HepG2 (cell line): Measurements from ENCODE around the gene RAB30. TPM values are rescaled to one million over a fixed set of nuclear protein-coding genes. Genes with fewer than 3 reads are reported as not detected.

Experiments used
- ATAC-seq: fragments of 200-7000 bp; cut with Tn5 transposase; 3 replicates; pipeline ENCODE4 v1.9.1; 2020; ENCODE audit warnings: mild to moderate bottlenecking, moderate library complexity
- BruUV-seq: library from RNA; stranded (reverse); fragments of 400-500 nt; replicated peaks from 2 replicates; lab custom pipeline; 2021; lab: Mats Ljungman, UMichigan
- CTCF ChIA-PET: fragments of 300-600 bp; formaldehyde crosslinking; extraction: SDS; loops from one replicate; lab custom pipeline; 2021; ENCODE audit warnings: low total read pairs, inconsistent platforms, low intra/inter-chr PET ratio; lab: Yijun Ruan, JAX
- POLR2A ChIA-PET: fragments of 350-600 bp; sonication (Branson Sonifier 250); formaldehyde crosslinking; loops from one replicate; lab custom pipeline; 2020; ENCODE audit warnings: antibody characterized with exemption, inconsistent platforms; lab: Yijun Ruan, JAX
- DNase-seq: peaks from one replicate; pipeline ENCODE4 v3.0.0-alpha.2; 2015; ENCODE audit warnings: low spot score
- FAIRE-seq: peaks from 3 replicates; lab custom pipeline; 2011; peaks lifted over from hg19 to GRCh38; lab: Jason Lieb, UNC
- H2AFZ ChIP-seq: one replicate; pipeline ENCODE4 v1.6.1; 2011; ENCODE audit warnings: low read length, inconsistent platforms
- H3K27ac ChIP-seq: fragments of 300-600 bp; 3 replicates; pipeline ENCODE4 v1.8.0; 2011; ENCODE audit warnings: mixed run types, mild to moderate bottlenecking, mixed read lengths, low read length, inconsistent platforms; ENCODE audit not compliant: insufficient read depth; ENCODE audit errors: extremely low read length
- H3K27me3 ChIP-seq, 2 experiments: fragments of 200-600 bp in 1 of 2; 2 replicates in 1 of 2; 3 replicates in 1 of 2; pipeline versions ENCODE4 v1.6.0 to v1.8.0; 2011; ENCODE audit warnings: low read length in 2 of 2, mild to moderate bottlenecking in 2 of 2, moderate library complexity in 2 of 2, inconsistent platforms in 1 of 2; ENCODE audit not compliant: insufficient read depth in 2 of 2, control insufficient read depth in 1 of 2
- H3K36me3 ChIP-seq, 2 experiments: fragments of 200-600 bp in 1 of 2; replicated peaks in 1 of 2; 2 replicates in 1 of 2; 3 replicates in 1 of 2; pipeline versions ENCODE4 v1.5.1 to v1.8.0; 2011; ENCODE audit warnings: low read length in 2 of 2, inconsistent platforms in 1 of 2; ENCODE audit not compliant: insufficient read depth in 2 of 2, control insufficient read depth in 1 of 2
- H3K4me1 ChIP-seq: 2 replicates; pipeline ENCODE4 v1.5.1; 2012; ENCODE audit warnings: low read length, inconsistent platforms; ENCODE audit not compliant: insufficient read depth
- H3K4me2 ChIP-seq: 2 replicates; pipeline ENCODE4 v1.6.0; 2011; ENCODE audit warnings: low read depth, low read length, inconsistent platforms
- H3K4me3 ChIP-seq, 3 experiments: fragments of 200-600 bp in 1 of 3; sonication (generic), shearing (Covaris generic) in 1 of 3; replicated peaks in 1 of 3; 2 replicates each; pipeline ENCODE4 v1.5.1; 2011 to 2016; ENCODE audit warnings: low read length in 3 of 3, inconsistent platforms in 2 of 3, low read depth in 2 of 3, mild to moderate bottlenecking in 2 of 3, control low read depth in 1 of 3, mixed read lengths in 1 of 3; ENCODE audit not compliant: insufficient read depth in 1 of 3
- H3K79me2 ChIP-seq: one replicate; pipeline ENCODE4 v1.6.1; 2011; ENCODE audit warnings: low read length, inconsistent platforms; ENCODE audit not compliant: insufficient read depth
- H3K9ac ChIP-seq: 2 replicates; pipeline ENCODE4 v1.6.0; 2011; ENCODE audit warnings: mild to moderate bottlenecking, low read depth, low read length, inconsistent platforms; ENCODE audit not compliant: insufficient read depth
- H3K9me3 ChIP-seq: 2 replicates; pipeline ENCODE4 v1.5.1; 2012; ENCODE audit warnings: mild to moderate bottlenecking, low read length
- H4K20me1 ChIP-seq: 2 replicates; pipeline ENCODE4 v1.6.0; 2011; ENCODE audit warnings: inconsistent platforms, mild to moderate bottlenecking, low read length, moderate library complexity; ENCODE audit not compliant: insufficient read depth
- KLF15 ChIP-seq: sonication (generic); formaldehyde crosslinking; IDR thresholded peaks from 2 replicates; pipeline ENCODE4 v1.8.1; 2023; ENCODE audit warnings: borderline replicate concordance, mild to moderate bottlenecking, inconsistent platforms, missing genetic modification reagents, mixed read lengths
- WGBS: methylation state at CpG from one replicate; pipeline ENCODE4 v1.1.6; 2017; ENCODE audit warnings: low lambda C conversion rate; 5-methylcytosine and 5-hydroxymethylcytosine counted together
- in situ Hi-C: cut with HindIII; loops from 2 replicates; pipeline ENCODE4 v1.10.0; 2017; ENCODE audit warnings: low pct_unique_long_range_greater_than_20kb; ENCODE audit not compliant: extremely low pct_ligation_motif_present
- intact Hi-C: fragments of 100-400 bp; cut with micrococcal nuclease; formaldehyde crosslinking; loops from one replicate; pipeline ENCODE4 v1.10.0; 2022; ENCODE audit not compliant: unreplicated experiment
- polyA plus RNA-seq, 8 experiments: library from polyadenylated mRNA; depleted of rRNA in 3 of 8; stranded (reverse) in 7 of 8; unstranded in 1 of 8; fragments of >200 nt; fragmentation: Illumina TruSeq in 4 of 8; extraction: Trizol in 4 of 8; gene quantifications; 2 replicates each; pipeline versions ENCODE4 v1.2.1 to v1.2.3, GENCODE V29; 2011 to 2016; ENCODE audit warnings: low read depth in 4 of 8, missing spikeins in 1 of 8, mixed read lengths in 1 of 8; ENCODE audit not compliant: insufficient read depth in 1 of 8
- total RNA-seq, 5 experiments: library from RNA; depleted of rRNA; stranded (reverse); fragments of >200 nt; fragmentation: Illumina TruSeq; extraction: Trizol; gene quantifications; 2 replicates each; pipeline ENCODE4 v1.2.3, GENCODE V29; 2016; ENCODE audit warnings: low read depth in 1 of 5
- TF ChIP-seq, protein P1 (sequence below): sonication (generic); formaldehyde crosslinking; IDR thresholded peaks from 2 replicates; pipeline ENCODE4 v1.5.0; 2020; ENCODE audit warnings: mild to moderate bottlenecking, missing genetic modification reagents, borderline replicate concordance

The RAB30 gene
- total and polyA plus RNA-seq, 2 of the 13 experiments (the other 11 are each of a cell fraction or from before 2014, with no cell fraction given) = 3.7 to 5.0 TPM

DNA sequence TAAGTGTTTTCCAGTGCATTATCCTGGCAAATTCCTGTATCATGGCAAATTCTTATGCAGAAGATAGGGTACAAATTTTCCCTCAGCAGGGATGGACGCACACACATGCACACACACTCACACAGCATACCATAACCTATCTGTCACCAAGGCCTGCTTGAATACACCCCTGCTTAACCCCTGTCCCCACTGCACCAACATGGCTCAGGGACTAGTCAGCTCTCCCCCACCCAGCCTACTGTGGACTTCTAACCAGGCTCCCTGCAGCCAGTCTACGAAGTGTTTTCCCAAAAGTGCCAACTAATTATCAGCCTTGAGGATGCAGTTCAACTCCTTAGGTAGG lies 63.1 kb downstream of the RAB30 start:
- no peaks in the 10 kb centered on the region for H4K20me1 ChIP-seq
- ChIA-PET CTCF (interaction anchor here (0.9 kb wide), 1 partner anchor 81 kb away, joined by 3 read pairs; no protein-coding TSS in a partner anchor), POLR2A (interaction anchor here (0.7 to 5.3 kb wide), 16 partner anchors 9 to 148 kb away, joined by 3 to 41 read pairs (median 10); partner anchors contain the start of genes DDIAS, PCF11 and RAB30)
- H3K36me3 ChIP-seq = no peaks in the 10 kb centered on the region
- TF ChIP-seq, protein P1, sequence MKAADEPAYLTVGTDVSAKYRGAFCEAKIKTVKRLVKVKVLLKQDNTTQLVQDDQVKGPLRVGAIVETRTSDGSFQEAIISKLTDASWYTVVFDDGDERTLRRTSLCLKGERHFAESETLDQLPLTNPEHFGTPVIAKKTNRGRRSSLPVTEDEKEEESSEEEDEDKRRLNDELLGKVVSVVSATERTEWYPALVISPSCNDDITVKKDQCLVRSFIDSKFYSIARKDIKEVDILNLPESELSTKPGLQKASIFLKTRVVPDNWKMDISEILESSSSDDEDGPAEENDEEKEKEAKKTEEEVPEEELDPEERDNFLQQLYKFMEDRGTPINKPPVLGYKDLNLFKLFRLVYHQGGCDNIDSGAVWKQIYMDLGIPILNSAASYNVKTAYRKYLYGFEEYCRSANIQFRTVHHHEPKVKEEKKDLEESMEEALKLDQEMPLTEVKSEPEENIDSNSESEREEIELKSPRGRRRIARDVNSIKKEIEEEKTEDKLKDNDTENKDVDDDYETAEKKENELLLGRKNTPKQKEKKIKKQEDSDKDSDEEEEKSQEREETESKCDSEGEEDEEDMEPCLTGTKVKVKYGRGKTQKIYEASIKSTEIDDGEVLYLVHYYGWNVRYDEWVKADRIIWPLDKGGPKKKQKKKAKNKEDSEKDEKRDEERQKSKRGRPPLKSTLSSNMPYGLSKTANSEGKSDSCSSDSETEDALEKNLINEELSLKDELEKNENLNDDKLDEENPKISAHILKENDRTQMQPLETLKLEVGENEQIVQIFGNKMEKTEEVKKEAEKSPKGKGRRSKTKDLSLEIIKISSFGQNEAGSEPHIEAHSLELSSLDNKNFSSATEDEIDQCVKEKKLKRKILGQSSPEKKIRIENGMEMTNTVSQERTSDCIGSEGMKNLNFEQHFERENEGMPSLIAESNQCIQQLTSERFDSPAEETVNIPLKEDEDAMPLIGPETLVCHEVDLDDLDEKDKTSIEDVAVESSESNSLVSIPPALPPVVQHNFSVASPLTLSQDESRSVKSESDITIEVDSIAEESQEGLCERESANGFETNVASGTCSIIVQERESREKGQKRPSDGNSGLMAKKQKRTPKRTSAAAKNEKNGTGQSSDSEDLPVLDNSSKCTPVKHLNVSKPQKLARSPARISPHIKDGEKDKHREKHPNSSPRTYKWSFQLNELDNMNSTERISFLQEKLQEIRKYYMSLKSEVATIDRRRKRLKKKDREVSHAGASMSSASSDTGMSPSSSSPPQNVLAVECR = 0 out of 2 replicates have a peak, but pooled peaks have one; percentile 1
- no peak for TF ChIP-seq KLF15
- no TSS peak for BruUV-seq
- H3K79me2 ChIP-seq = peaks cover 3% of the 10 kb centered on the region
- ATAC-seq = peak; percentile 73
- DNase-seq = peak; percentile 54
- H3K4me2 ChIP-seq = 0 out of 2 replicates have a peak overlapping the region, but pooled peaks have one; percentile 74
- no peak overlapping the region for H3K9ac ChIP-seq
- in situ Hi-C loops = no loop called here
- peak overlapping the region; percentile 72 for H3K27ac ChIP-seq
- H3K4me1 ChIP-seq = peaks cover 71% of the 10 kb centered on the region
- intact Hi-C loops = loop anchor here (1.0 to 5.0 kb wide), 3 partner anchors 20 to 149 kb away; partner anchors contain the start of genes PCF11 and RAB30
- FAIRE-seq = no peak
- H3K9me3 ChIP-seq = no peaks in the 10 kb centered on the region
- H3K4me3 ChIP-seq = 0 out of 6 replicates have a peak overlapping the region, but pooled peaks of 1 of the 3 experiments have one; percentile 40
- no peaks in the 10 kb centered on the region for H3K27me3 ChIP-seq
- WGBS = 65% methylated on average over 2 of the region's 2 CpGs
- H2AFZ ChIP-seq = no peak overlapping the region
